GM12874 (cell line): ENCODE results near the gene NDUFAF5.

Experiments used
- CTCF ChIP-seq: IDR thresholded peaks from 2 replicates; pipeline ENCODE4 v1.5.1; 2011; ENCODE audit warnings: low read depth, mild to moderate bottlenecking, control low read depth, low read length, moderate library complexity; ENCODE audit not compliant: insufficient read depth

NDUFAF5 gene

GRCh38 chr20:13816757-13817156 is 31.9 kb downstream of the NDUFAF5 start:
- no peak for TF ChIP-seq CTCF

GRCh38 chr20:13817342-13817741 is 32.5 kb downstream of the NDUFAF5 start:
- no peak for TF ChIP-seq CTCF

- peak; percentile 37; the same call in 1 of the 2 replicates for TF ChIP-seq CTCF
Observed at GRCh38 chr20:13819885-13820645, 35.2 kb downstream of the NDUFAF5 start.

- TF ChIP-seq CTCF = no peak
Observed at GRCh38 chr20:13821876-13822275, 37.0 kb downstream of the NDUFAF5 start.

GRCh38 chr20:13822459-13822858 is 37.6 kb downstream of the NDUFAF5 start:
- no peak for TF ChIP-seq CTCF

- TF ChIP-seq CTCF = no peak
Observed at GRCh38 chr20:13824459-13824858, 39.6 kb downstream of the NDUFAF5 start.

GRCh38 chr20:13825465-13825864 is 40.6 kb downstream of the NDUFAF5 start:
- no peak for TF ChIP-seq CTCF
